Small intestine (tissue), 7 donors: ENCODE results near the gene DAAM1. TPM values are rescaled to one million over a fixed set of nuclear protein-coding genes. Genes with fewer than 3 reads are reported as not detected.

Experiments
- DNase-seq, 2 donors: peaks; one replicate each; pipeline versions ENCODE4 v3.0.0 to v3.0.0-alpha.2; 2013
- FAIRE-seq: peaks from 2 replicates; lab custom pipeline; 2012; peaks lifted over from hg19 to GRCh38; lab: Jason Lieb, UNC
- H3K27ac ChIP-seq, 3 donors: one replicate each; pipeline ENCODE4 v1.5.1; 2013; ENCODE audit warnings: low read length in 2 of 3, mild to moderate bottlenecking in 2 of 3, control low read depth in 1 of 3, inconsistent platforms in 1 of 3, low read depth in 1 of 3, moderate library complexity in 1 of 3
- H3K27me3 ChIP-seq, 3 donors: one replicate each; pipeline ENCODE4 v1.6.1; 2013; ENCODE audit warnings: low read length in 3 of 3, inconsistent platforms in 1 of 3; ENCODE audit not compliant: control insufficient read depth in 3 of 3, insufficient read depth in 3 of 3
- H3K36me3 ChIP-seq, 3 donors: one replicate each; pipeline ENCODE4 v1.6.1; 2013; ENCODE audit warnings: low read length in 3 of 3, inconsistent platforms in 1 of 3, low read depth in 1 of 3, mild to moderate bottlenecking in 1 of 3, moderate library complexity in 1 of 3; ENCODE audit not compliant: control insufficient read depth in 3 of 3, insufficient read depth in 2 of 3
- H3K4me1 ChIP-seq, 3 donors: one replicate each; pipeline ENCODE4 v1.6.1; 2013; ENCODE audit warnings: low read length in 2 of 3, inconsistent platforms in 1 of 3, low read depth in 1 of 3, mild to moderate bottlenecking in 1 of 3, moderate library complexity in 1 of 3; ENCODE audit not compliant: control insufficient read depth in 3 of 3, insufficient read depth in 2 of 3
- H3K4me3 ChIP-seq, 3 donors: one replicate each; pipeline ENCODE4 v1.5.1; 2013; ENCODE audit warnings: low read length in 3 of 3, control low read depth in 1 of 3, inconsistent platforms in 1 of 3, low read depth in 1 of 3, mild to moderate bottlenecking in 1 of 3, moderate library complexity in 1 of 3
- H3K9me3 ChIP-seq, 2 donors: one replicate each; pipeline ENCODE4 v1.6.1; 2013; ENCODE audit warnings: low read depth in 1 of 2, low read length in 1 of 2; ENCODE audit not compliant: control insufficient read depth in 2 of 2, insufficient read depth in 1 of 2
- WGBS, 3 donors: extraction: QIAGEN DNeasy Blood & Tissue Kit; methylation state at CpG; one replicate each; pipeline ENCODE4 v1.1.7; 2013; 5-methylcytosine and 5-hydroxymethylcytosine counted together
- polyA plus RNA-seq, 4 donors: library from polyadenylated mRNA; stranded (reverse) in 3 of 4; unstranded in 1 of 4; fragments of 200-250 nt in 3 of 4; fragments of 120-200 nt in 1 of 4; gene quantifications; one replicate each; pipeline versions ENCODE4 v1.2.1 to v1.2.3, GENCODE V29; 2013
- donor health status: healthy with polysubstance abuse.
- donor health status: control.
- donor health status: control.
- donor health status: Bipolar disorder and iron deficiency.
- donor health status: healthy.

The DAAM1 gene
- polyA plus RNA-seq, 4 donors, result 5.4 to 34.0 (median 11.9) TPM

- no peak overlapping the region for H3K4me3 ChIP-seq
- H3K27ac ChIP-seq, result no peak overlapping the region
- H3K4me1 ChIP-seq, result peaks cover 0 to 9% (median 6%) of the 10 kb centered on the region in 3 donors
- WGBS, 3 donors, result 77 to 100% (median 96%) methylated on average over 1 of the region's 1 CpG
- no peaks in the 10 kb centered on the region for H3K27me3 ChIP-seq
- FAIRE-seq (no peak), DNase-seq (no peak)
- H3K36me3 ChIP-seq, result peaks cover 0 to 4% (median 0%) of the 10 kb centered on the region in 3 donors
- H3K9me3 ChIP-seq, result no peaks in the 10 kb centered on the region
Observed at GRCh38 chr14:59256331-59256730, 67.9 kb downstream of the DAAM1 start.

GRCh38 chr14:59261334-59261733, 72.9 kb downstream of the DAAM1 start:
- H3K27me3 ChIP-seq, result no peaks in the 10 kb centered on the region
- DNase-seq (no peak), FAIRE-seq (no peak)
- H3K4me3 ChIP-seq, result no peak overlapping the region
- H3K4me1 ChIP-seq, result peaks cover 0 to 6% (median 0%) of the 10 kb centered on the region in 3 donors
- peaks cover 0 to 13% (median 2%) of the 10 kb centered on the region in 3 donors for H3K36me3 ChIP-seq
- 56 to 82% (median 81%) methylated on average over 3 of the region's 3 CpGs for WGBS, 3 donors
- H3K27ac ChIP-seq, result no peak overlapping the region
- H3K9me3 ChIP-seq, result no peaks in the 10 kb centered on the region

- Histone ChIP-seq H3K9me3 (no peaks in the 10 kb centered on the region), H3K27ac (peak overlapping the region in 1 of 3 donors; percentile 11), H3K27me3 (no peaks in the 10 kb centered on the region), H3K36me3 (peaks cover 0 to 12% (median 2%) of the 10 kb centered on the region in 3 donors), H3K4me1 (peaks cover 0 to 6% (median 0%) of the 10 kb centered on the region in 3 donors), H3K4me3 (no peak overlapping the region)
- peak; percentile 60 to 64 for DNase-seq
- 31 to 56% (median 43%) methylated on average over 7 of the region's 7 CpGs for WGBS, 3 donors
- no peak for FAIRE-seq
Observed at GRCh38 chr14:59262717-59263454, 74.4 kb downstream of the DAAM1 start.

- peaks cover 0 to 6% (median 0%) of the 10 kb centered on the region in 3 donors for H3K4me1 ChIP-seq
- DNase-seq (peak in 1 of 2 donors; percentile 16), FAIRE-seq (no peak)
Observed at GRCh38 chr14:59265808-59266207, 77.3 kb downstream of the DAAM1 start.

GRCh38 chr14:59267046-59267445, 78.6 kb downstream of the DAAM1 start:
- Histone ChIP-seq H3K9me3 (no peaks in the 10 kb centered on the region), H3K27ac (no peak overlapping the region), H3K4me1 (peaks cover 0 to 6% (median 0%) of the 10 kb centered on the region in 3 donors), H3K4me3 (no peak overlapping the region), H3K36me3 (peaks cover 0 to 17% (median 2%) of the 10 kb centered on the region in 3 donors), H3K27me3 (no peaks in the 10 kb centered on the region)
- DNase-seq, result no peak
- 93 to 95% (median 95%) methylated on average over 2 of the region's 2 CpGs for WGBS, 3 donors
- no peak for FAIRE-seq

More at GRCh38 chr14:59265808-59266207, 77.3 kb downstream of the DAAM1 start:
- Histone ChIP-seq H3K36me3 (peaks cover 0 to 17% (median 2%) of the 10 kb centered on the region in 3 donors), H3K27me3 (no peaks in the 10 kb centered on the region), H3K4me3 (no peak overlapping the region), H3K9me3 (no peaks in the 10 kb centered on the region), H3K27ac (no peak overlapping the region)

GRCh38 chr14:59268011-59268410, 79.5 kb downstream of the DAAM1 start:
- Histone ChIP-seq H3K4me3 (no peak overlapping the region), H3K9me3 (no peaks in the 10 kb centered on the region), H3K27me3 (no peaks in the 10 kb centered on the region), H3K4me1 (peaks cover 0 to 6% (median 0%) of the 10 kb centered on the region in 3 donors), H3K27ac (no peak overlapping the region), H3K36me3 (peaks cover 0 to 17% (median 2%) of the 10 kb centered on the region in 3 donors)
- FAIRE-seq, result no peak
- no peak for DNase-seq
- 92 to 93% (median 92%) methylated on average over 10 of the region's 10 CpGs for WGBS, 3 donors

GRCh38 chr14:59268858-59269257, 80.4 kb downstream of the DAAM1 start:
- H3K4me1 ChIP-seq, result no peaks in the 10 kb centered on the region
- no peaks in the 10 kb centered on the region for H3K9me3 ChIP-seq
- no peaks in the 10 kb centered on the region for H3K27me3 ChIP-seq
- no peak overlapping the region for H3K4me3 ChIP-seq
- peaks cover 0 to 14% (median 2%) of the 10 kb centered on the region in 3 donors for H3K36me3 ChIP-seq
- no peak overlapping the region for H3K27ac ChIP-seq
- FAIRE-seq (no peak), DNase-seq (no peak)
- WGBS, 3 donors, result 94% methylated on average over 5 of the region's 5 CpGs

- 92 to 95% (median 94%) methylated on average over 3 of the region's 3 CpGs for WGBS, 3 donors
- no peak overlapping the region for H3K4me3 ChIP-seq
- no peaks in the 10 kb centered on the region for H3K9me3 ChIP-seq
- no peaks in the 10 kb centered on the region for H3K27me3 ChIP-seq
- H3K4me1 ChIP-seq, result peaks cover 0 to under 1% (median 0%) of the 10 kb centered on the region in 3 donors
- DNase-seq, result no peak
- no peak overlapping the region for H3K27ac ChIP-seq
- FAIRE-seq, result no peak
- H3K36me3 ChIP-seq, result peaks cover 0 to 14% (median 2%) of the 10 kb centered on the region in 3 donors
Observed at GRCh38 chr14:59269466-59269865, 81.0 kb downstream of the DAAM1 start.
